Right cardiac atrium (tissue), 5 donors: ENCODE results near the gene RNH1. TPM values are rescaled to one million over a fixed set of nuclear protein-coding genes. Genes with fewer than 3 reads are reported as not detected.

ENCODE experiments used
- ATAC-seq, 2 donors: fragments of 200-7000 bp; cut with Tn5 transposase; one replicate each; pipeline versions ENCODE4 v1.8.0 to v1.9.1; 2020; ENCODE audit warnings: moderate library complexity in 2 of 2, mild to moderate bottlenecking in 1 of 2
- DNase-seq, 3 donors: peaks; one replicate each; pipeline ENCODE4 v3.0.0-alpha.2; 2020
- H3K27ac ChIP-seq: one replicate; pipeline ENCODE4 v1.5.1; 2013; ENCODE audit warnings: mild to moderate bottlenecking, low read length, control low read depth, moderate library complexity
- H3K27me3 ChIP-seq: one replicate; pipeline ENCODE4 v1.6.1; 2013; ENCODE audit not compliant: control insufficient read depth, insufficient read depth
- H3K4me1 ChIP-seq: one replicate; pipeline ENCODE4 v1.6.1; 2013; ENCODE audit warnings: low read length; ENCODE audit not compliant: control insufficient read depth, insufficient read depth
- H3K4me3 ChIP-seq: one replicate; pipeline ENCODE4 v1.5.1; 2013; ENCODE audit warnings: low read length, control low read depth
- H3K9me3 ChIP-seq: one replicate; pipeline ENCODE4 v1.6.1; 2013; ENCODE audit warnings: low read length; ENCODE audit not compliant: control insufficient read depth
- WGBS: extraction: QIAGEN DNeasy Blood & Tissue Kit; methylation state at CpG from one replicate; pipeline ENCODE4 v1.1.7; 2013; 5-methylcytosine and 5-hydroxymethylcytosine counted together
- intact Hi-C, 4 donors: fragments of 100-400 bp; cut with DNase I; formaldehyde crosslinking; loops; one replicate each; pipeline versions ENCODE4 v1.11.0 to v1.14.0; 2022 to 2023
- polyA plus RNA-seq: library from polyadenylated mRNA; stranded (reverse); fragments of 200-250 nt; gene quantifications from one replicate; pipeline ENCODE4 v1.2.3, GENCODE V29; 2013
- total RNA-seq, 4 donors: library from RNA; stranded (reverse); fragmentation: NEBNext Ultra II Directional; extraction: Animal tissue kit (Norgen Biotek cat#: 25700); gene quantifications; one replicate each; pipeline ENCODE4 v1.2.1, GENCODE V29; 2021
- donor health status: healthy with polysubstance abuse.
- donor health status: DM: no; HTN: yes; CAD: no.
- donor health status: DM: no; HTN: no; CAD: no.
- donor health status: DM: no; HTN: yes; CAD: no; lungs with severe emphysema.
- donor health status: DM: yes; HTN: yes; CAD: no.

Gene RNH1
- total and polyA plus RNA-seq, 5 donors, result 162 to 203 (median 193) TPM

DNA sequence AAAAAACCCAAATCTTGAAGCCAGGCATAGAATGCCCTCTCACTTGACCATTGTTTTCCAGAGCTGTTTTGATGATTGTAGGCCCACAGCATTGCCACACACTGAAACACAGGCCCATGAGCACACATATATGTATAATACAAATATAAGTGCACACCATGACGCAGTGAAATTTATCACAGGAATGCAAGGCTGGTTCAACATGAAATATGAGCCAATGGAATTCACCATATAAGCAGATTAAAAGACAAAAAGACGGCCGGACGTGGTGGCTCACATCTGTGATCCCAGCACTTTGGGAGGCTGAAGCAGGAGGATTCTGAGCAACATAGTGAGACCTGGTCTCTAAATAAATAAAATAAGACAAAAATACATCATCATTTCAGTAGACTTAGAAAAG lies 9.4 kb upstream of the RNH1 start:
- WGBS, result 95% methylated on average over 4 of the region's 4 CpGs
- intact Hi-C loops, result no loop called here
- Histone ChIP-seq H3K9me3 (no peaks in the 10 kb centered on the region), H3K27ac (no peak overlapping the region), H3K27me3 (no peaks in the 10 kb centered on the region), H3K4me1 (no peaks in the 10 kb centered on the region), H3K4me3 (no peak overlapping the region)
- DNase-seq, result no peak
- no peak for ATAC-seq

DNA sequence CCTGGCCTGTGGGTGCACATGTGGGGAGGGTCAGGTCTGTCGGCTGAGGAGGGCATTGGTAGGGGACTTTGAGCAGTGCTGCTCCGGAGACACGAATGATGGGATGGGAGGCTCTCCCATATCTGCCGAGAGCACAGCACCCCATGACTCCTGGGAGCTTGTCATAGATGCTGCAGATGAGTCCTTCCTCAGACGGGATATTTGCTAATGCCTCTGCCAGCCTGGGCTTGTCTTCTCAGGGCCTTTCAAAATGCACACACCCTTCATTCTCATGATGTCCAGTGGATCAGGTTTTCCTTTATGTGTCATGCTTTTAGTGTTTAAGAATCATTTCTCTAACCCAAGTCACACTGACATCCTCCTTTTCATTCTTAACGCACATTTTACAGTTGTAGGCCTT lies 8.1 kb upstream of the RNH1 start:
- Histone ChIP-seq H3K27ac (no peak overlapping the region), H3K4me3 (no peak overlapping the region), H3K27me3 (no peaks in the 10 kb centered on the region), H3K4me1 (no peaks in the 10 kb centered on the region), H3K9me3 (no peaks in the 10 kb centered on the region)
- intact Hi-C loops, result no loop called here
- peak in 1 of 3 donors; percentile 40 for DNase-seq
- no peak for ATAC-seq
- 95% methylated on average over 6 of the region's 6 CpGs for WGBS

DNA sequence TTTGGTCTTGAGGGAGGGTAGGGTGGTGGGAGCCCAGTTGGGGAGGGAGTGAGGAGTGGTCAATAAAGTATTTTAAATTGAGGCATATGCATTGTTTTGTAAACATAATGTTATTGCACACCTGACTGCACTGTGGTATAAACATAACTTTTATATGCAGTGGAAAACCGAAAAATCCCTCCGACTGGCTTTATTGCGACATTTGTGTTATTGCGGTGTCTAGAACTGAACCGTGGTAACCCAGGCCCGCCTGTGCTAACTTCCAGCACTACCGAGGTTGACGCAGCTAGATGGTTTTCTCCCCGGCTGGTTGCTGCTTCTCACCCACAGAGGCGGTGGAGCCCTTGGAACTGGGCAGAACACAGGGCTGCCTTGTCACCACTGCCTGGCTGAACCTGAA lies 7.6 kb upstream of the RNH1 start:
- H3K4me1 ChIP-seq, result no peaks in the 10 kb centered on the region
- no peak overlapping the region for H3K4me3 ChIP-seq
- 88% methylated on average over 10 of the region's 10 CpGs for WGBS
- H3K9me3 ChIP-seq, result no peaks in the 10 kb centered on the region
- intact Hi-C loops, result no loop called here
- H3K27ac ChIP-seq, result no peak overlapping the region
- H3K27me3 ChIP-seq, result no peaks in the 10 kb centered on the region
- peak in 1 of 3 donors; percentile 40 for DNase-seq
- no peak for ATAC-seq

DNA sequence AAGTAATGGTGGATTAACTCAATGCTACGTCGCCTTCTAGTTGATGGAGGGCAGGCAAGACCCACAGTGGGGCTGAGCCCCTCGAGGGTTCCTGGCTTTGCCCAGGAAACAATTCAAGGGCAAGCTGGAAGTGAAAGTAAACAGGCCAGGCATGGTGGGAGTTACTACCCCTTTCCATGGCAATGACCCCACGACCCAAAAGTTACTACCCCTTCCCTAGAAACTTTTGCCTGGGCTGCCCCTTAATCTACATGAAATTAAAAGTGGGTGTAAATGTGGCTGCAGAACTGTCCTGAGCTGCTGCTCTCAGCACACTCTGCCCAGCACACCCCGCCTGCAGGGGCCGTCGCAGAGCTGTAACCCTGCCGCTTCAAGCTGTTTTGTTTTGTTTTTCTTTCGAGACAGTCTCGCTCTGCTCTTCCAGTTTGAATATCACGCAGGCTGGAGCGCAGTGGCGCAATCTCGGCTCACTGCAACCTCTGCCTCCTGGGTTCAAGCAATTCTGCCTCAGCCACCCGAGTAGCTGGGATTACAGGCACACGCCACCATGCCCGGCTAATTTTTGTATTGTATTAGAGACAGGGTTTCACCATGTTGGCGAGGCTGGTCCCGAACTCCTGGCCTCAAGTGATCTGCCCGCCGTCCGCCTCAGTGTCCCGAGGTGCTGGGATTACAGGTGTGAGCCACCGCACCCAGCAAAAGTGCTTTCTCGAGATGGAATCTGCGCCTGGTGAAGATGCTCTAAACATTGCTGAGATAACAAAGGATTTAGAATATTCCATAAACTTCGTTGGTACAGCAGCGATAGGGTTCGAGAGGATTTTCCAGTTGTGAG lies 5.9 kb upstream of the RNH1 start:
- Histone ChIP-seq H3K9me3 (no peaks in the 10 kb centered on the region), H3K4me3 (no peak overlapping the region), H3K27ac (no peak overlapping the region), H3K27me3 (no peaks in the 10 kb centered on the region), H3K4me1 (no peaks in the 10 kb centered on the region)
- 93% methylated on average over 29 of the region's 29 CpGs for WGBS
- peak in 1 of 3 donors; percentile 36 for DNase-seq
- ATAC-seq, result no peak
- intact Hi-C loops, result no loop called here

DNA sequence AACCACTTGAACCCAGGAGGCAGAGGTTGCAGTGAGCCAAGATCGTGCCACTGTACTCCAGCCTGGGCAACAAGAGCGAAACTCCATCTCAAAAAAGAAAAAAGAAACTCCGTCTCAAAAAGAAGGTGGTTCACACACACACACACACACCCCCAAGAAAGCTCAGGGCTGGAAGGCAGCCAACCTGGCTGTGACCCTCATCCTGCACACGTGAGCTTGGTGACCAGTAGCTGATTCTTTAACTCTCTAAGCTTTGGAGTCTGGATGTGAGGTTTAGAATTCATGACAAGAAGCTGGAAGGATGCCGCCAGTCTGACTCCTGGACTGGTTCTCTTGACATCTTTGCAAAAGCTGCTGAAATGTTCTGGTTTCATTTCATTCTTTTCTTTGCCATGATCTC lies 1.9 kb upstream of the RNH1 start:
- no peak overlapping the region for H3K27ac ChIP-seq
- 76% methylated on average over 5 of the region's 5 CpGs for WGBS
- ATAC-seq (no peak), DNase-seq (no peak)
- peaks cover 2% of the 10 kb centered on the region for H3K4me1 ChIP-seq
- no peaks in the 10 kb centered on the region for H3K27me3 ChIP-seq
- H3K4me3 ChIP-seq, result no peak overlapping the region
- H3K9me3 ChIP-seq, result no peaks in the 10 kb centered on the region
- intact Hi-C loops, result no loop called here

DNA sequence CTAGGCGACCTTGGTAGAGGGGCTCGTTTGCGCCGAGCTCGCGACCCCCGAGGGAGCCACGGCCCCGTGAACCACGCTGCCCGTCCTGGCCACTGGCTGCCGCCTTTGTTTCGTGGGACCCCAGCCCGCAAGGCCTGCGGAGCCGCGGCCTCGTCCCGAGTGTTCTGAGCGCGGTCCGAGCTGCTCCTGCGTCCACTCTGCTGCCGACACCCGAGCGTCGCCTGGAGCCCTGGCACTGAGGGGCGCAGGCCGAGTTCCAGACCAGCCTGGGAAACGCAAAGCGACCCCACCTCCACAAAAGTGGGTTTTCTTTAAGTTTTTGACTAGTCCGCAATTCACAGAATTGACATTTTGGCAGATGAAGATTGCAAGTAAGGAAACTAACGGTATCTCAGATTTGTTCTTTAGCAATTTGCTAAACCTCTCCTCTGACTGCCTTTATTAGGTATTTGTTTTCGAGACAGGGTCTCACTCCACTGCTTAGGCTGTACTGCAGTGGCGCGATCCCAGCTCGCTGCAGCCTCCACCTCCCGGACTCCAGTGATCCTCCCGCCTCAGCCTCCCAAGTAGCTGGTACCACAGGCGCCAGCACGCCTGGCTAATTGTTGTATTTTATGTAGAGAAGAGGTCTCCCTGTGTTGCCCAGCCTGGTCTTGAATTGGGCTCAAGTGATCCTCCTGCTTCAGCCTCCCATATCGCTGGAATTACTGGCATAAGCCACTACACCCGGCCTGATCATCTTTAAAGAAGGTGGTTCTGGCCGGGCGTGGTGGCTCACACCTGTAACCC lies 879 bp upstream of the RNH1 start:
- ATAC-seq (peak in 1 of 2 donors; percentile 0), DNase-seq (peak in 1 of 3 donors; percentile 64)
- Histone ChIP-seq H3K4me3 (peak overlapping the region; percentile 59), H3K27ac (no peak overlapping the region), H3K27me3 (no peaks in the 10 kb centered on the region), H3K4me1 (peaks cover 2% of the 10 kb centered on the region), H3K9me3 (no peaks in the 10 kb centered on the region)
- intact Hi-C loops, result loop anchor here in 1 of 4 donors (2.0 kb wide), 1 partner anchor 57 kb away; the partner anchor contains the start of gene PTDSS2
- 42% methylated on average over 45 of the region's 45 CpGs for WGBS

DNA sequence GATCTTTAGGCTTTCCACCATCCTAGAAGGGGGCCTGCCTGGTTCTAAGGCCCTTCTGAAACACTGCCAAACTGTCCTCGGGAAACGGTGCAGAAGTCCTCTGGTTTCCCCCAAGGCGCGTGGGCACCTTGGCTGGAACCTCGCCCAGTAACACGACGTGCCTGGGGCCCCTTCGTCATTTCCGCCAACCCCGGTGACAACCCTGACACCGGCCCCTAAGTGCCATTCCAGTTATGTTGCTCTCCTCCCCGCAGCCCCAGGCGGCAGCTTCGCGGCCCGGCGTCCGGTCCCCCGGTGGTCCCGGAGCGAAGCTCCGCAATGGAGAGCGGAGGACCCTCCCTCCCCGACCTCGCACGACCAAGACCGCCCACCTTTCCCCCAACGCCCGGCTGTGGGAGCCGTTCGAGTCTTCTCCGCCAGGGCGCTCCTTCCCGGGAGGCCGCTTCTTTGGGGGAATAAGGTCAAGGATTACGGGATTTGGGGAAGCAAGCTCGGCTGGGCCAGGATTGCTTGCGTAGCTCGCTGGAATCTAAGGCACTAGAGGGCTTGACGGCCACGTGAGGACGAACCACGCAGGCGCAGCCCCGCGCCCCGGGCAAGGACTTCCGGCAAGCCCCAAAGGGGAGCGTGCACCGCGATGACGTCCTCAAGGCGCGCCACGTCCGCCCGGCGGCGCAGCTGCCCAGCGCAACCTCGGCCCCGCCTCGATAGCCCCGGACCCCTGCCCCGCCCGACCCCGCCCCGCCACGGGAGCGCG lies 626 bp downstream of the RNH1 start:
- peak; percentile 87 to 90 for ATAC-seq

DNA sequence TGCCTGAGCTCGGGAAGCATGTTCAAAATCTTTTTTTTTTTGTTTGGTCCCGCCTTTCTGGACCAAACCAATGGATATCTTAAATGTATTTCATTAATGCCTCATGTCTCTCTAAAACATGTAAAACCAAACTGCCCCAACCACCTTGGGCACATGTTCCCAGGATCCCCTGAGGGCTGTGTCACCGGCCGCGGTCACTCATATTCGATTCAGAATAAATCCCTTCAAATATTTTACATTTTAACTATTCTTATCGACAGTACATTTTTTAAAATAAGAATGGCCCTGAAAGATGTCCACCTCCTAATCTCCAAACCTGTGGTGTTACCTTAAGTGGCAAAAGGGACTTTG lies 2.1 kb downstream of the RNH1 start:
- no peaks in the 10 kb centered on the region for H3K9me3 ChIP-seq
- H3K4me1 ChIP-seq, result peaks cover 4% of the 10 kb centered on the region
- WGBS, result 55% methylated on average over 7 of the region's 7 CpGs
- intact Hi-C loops, result loop anchor here in 1 of 4 donors (5.0 kb wide), 1 partner anchor 53 kb away; the partner anchor contains the start of gene PTDSS2
- H3K4me3 ChIP-seq, result peak overlapping the region; percentile 72
- ATAC-seq, result no peak
- no peaks in the 10 kb centered on the region for H3K27me3 ChIP-seq
- DNase-seq, result no peak
- H3K27ac ChIP-seq, result peak overlapping the region; percentile 87

More for the DNA sequence above, 626 bp downstream of the RNH1 start:
- DNase-seq, result peak; percentile 99 to 100 (median 99)
- peak overlapping the region; percentile 99 for H3K27ac ChIP-seq
- H3K4me1 ChIP-seq, result peaks cover 4% of the 10 kb centered on the region
- intact Hi-C loops, result loop anchor here in 1 of 4 donors (2.0 kb wide), 1 partner anchor 56 kb away; the partner anchor contains the start of gene PTDSS2
- H3K27me3 ChIP-seq, result no peaks in the 10 kb centered on the region
- under 1% methylated on average over 71 of the region's 71 CpGs for WGBS
- H3K9me3 ChIP-seq, result no peaks in the 10 kb centered on the region
- peak overlapping the region; percentile 72 for H3K4me3 ChIP-seq

DNA sequence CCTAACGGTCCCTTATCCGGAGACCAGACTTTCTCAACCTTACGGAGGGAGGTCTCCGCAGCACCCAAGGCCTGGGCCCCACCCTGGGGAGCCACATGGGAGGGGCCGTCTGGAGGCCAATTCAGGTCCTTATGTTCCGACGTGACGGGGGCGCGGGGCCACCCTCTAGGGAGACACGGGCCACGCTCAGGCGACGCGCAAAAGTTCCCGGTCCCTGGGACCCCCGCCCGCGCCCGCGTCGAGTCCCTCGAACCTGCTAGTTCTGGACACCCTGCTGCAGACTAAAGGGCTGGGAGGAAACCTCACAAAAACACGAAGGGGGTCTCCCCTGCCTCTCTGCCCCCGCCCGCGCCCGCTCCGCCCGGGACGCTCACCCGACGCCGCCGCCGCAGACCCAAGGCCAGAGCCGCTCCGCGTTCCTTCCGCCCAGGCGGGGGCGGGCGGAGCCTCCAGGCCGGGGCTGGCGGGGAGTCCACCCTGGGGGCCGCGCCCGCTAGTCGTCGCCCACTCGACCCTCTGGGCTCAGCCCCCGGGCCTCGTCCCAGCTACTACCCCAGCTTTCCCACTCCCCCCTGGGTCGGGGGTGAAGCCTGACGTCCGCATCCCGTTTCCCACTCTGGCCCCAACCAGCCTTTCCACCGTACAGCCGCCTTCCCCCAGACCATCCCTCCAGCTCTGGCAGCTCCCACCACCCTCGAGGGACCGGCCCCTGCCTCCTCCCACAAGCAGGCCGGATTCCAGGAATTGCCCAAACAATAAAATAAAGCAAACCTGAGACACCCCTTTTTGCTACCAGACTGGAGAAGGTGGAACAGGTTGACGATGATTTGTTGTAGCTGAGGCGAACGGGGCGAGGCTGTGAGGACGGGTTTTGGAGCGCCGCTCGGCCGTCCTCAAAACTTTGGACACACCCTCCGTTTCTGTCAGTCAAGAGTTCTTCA lies 2.7 kb downstream of the RNH1 start:
- Histone ChIP-seq H3K27ac (peak overlapping the region; percentile 87), H3K4me1 (peaks cover 4% of the 10 kb centered on the region), H3K4me3 (peak overlapping the region; percentile 72), H3K27me3 (no peaks in the 10 kb centered on the region), H3K9me3 (no peaks in the 10 kb centered on the region)
- DNase-seq, result peak; percentile 61 to 83 (median 82)
- ATAC-seq, result peak in 1 of 2 donors; percentile 6
- intact Hi-C loops, result loop anchor here in 1 of 4 donors (5.0 kb wide), 1 partner anchor 52 kb away; the partner anchor contains the start of gene PTDSS2
- WGBS, result 4% methylated on average over 72 of the region's 72 CpGs
